ENCODE measurements around the gene ZNF488.
"Not testable (repeated sequence)": the region's sequence is repeated elsewhere in the genome, so short reads cannot be mapped to it uniquely, and the experiment has no call there.

The ZNF488 gene, protein sequence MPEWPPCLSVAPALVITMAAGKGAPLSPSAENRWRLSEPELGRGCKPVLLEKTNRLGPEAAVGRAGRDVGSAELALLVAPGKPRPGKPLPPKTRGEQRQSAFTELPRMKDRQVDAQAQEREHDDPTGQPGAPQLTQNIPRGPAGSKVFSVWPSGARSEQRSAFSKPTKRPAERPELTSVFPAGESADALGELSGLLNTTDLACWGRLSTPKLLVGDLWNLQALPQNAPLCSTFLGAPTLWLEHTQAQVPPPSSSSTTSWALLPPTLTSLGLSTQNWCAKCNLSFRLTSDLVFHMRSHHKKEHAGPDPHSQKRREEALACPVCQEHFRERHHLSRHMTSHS

DNA sequence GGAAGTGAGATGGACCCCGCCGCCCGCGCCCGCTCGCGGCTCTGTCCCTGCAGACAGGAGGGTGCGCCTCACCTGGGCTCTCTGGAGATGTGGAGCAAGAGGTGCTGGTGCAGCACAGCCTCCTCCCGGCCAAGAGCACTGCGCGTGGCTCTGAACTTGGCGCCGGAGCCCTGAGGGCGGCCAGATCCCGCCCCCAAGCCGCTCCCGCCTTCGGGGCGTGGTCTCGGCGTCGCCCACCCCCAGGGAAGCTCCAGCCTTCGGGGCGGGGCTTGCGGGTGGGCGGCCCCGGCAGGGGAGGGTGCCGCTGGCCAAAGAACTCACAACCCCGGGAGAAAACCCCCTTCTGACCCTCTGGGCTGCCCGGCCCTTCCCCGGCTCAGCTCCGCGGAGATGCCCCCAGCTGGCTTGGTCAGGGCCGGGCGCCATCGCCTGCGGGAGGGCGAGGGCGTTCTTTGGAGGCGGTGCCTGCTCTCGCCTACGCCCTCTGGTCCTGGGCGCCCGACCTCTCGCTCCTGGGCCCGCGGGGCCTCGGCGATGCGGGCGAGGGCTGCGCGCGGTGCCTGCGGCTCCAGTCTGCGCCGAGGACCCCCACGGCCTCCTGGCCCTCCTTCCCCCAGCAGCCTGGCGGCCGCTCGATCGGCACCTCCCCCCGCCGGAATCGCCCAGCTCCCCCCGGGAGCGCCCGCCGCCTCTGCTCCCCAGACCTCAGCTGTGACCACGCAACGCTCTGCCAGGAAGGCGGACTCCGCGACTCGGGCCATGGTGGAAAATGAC is at the start of gene ZNF488:
Gene ZNF488 (minus strand): TSS at position 146 of the 774 bp plus-strand sequence. CDS start 15,464 bp downstream, outside the sequence.
- peak; percentile 73 for DNase-seq

DNA sequence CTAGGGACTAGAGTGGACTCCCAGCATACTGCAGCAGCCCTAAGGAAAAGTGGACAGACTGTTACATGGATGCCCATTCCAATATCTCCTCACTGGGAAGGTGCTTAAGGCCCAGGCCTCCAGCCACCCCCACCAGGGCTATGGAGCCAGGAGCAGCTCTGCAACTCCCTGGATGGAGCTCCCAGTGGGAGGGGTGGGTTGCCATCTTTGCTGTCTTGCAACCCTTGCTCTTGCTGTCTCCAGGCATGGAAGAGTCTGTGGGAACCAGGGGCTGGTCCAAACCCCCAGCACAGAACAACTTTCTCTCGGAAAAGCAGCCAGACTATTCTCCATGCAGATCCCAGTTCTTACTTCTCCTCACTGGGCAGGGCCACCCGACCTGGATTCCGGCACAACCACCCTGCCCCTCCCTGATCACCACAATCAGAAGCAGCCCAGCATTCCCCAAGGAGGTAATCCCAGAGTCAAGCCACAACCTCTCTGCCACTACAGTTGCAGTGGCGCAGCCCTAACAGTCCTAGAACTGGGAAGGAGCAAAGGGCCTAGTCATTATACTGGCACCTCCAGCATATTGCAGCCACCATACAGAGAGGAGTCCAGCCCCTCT is 41.8 kb upstream of the ZNF488 start:
- DNase-seq = no peak

- DNase-seq = no peak
These were observed 40.1 kb upstream of the ZNF488 start for GRCh38 chr10:47424231-47424630.

GRCh38 chr10:47423476-47423875 is 39.4 kb upstream of the ZNF488 start:
- DNase-seq = peak; percentile 56

GRCh38 chr10:47421057-47421952 is 37.2 kb upstream of the ZNF488 start:
- DNase-seq = no peak

- DNase-seq = no peak
These were observed 36.4 kb upstream of the ZNF488 start for GRCh38 chr10:47420305-47421056.

GRCh38 chr10:47419421-47419820 is 35.3 kb upstream of the ZNF488 start:
- no peak for DNase-seq

- no peak for DNase-seq
These were observed 34.9 kb upstream of the ZNF488 start for GRCh38 chr10:47418966-47419365.

DNA sequence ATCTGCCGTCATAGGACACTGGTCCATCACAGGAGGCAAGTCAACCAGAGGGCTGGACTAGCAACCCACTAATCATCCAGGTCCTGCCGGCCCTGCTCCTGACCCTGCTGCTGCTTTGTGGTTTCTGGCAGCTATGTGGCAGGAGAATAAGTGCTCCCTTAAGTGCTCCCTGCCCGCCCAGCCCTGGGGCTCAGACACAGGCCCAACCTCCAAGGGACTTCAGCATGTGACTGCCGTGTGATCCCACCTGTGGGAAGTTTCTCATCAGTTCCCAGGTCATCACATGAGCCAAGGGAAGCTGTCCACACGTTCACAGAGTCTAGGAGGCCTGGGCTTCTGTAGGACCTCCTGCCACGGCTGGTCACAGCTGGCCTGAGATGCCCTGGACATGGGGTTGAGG is 34.2 kb upstream of the ZNF488 start:
- DNase-seq = no peak

DNA sequence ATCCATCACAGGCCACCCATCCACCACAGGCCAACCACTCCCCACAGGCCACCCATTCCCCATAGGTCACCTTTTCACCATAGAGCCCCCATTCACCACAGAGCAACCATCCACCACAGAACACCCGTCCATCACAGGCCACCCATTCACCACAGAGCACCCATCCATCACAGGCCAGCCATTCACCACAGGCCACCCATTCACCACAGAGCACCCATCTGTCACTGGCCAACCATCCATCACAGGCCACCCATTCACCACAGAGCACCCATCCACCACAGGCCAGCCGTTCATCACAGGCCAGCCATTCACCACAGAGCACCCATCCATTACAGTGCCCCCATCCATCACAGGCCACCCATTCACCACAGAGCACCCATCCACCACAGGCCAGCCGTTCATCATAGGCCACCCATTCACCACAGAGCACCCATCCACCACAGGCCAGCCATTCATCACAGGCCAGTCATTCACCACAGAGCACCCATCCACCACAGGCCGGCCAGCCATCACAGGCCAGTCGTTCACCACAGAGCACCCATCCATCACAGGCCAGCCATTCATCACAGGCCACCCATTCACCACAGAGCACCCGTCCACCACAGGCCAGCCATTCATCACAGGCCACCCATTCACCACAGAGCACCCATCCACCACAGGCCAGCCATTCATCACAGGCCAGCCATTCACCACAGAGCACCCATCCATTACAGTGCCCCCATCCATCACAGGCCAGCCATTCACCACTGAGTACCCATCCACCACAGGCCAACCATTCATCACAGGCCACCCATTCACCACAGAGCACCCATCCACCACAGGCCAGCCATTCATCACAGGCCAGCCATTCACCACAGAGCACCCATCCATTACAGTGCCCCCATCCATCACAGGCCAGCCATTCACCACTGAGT is 32.5 kb upstream of the ZNF488 start:
- not testable (repeated sequence) for DNase-seq

GRCh38 chr10:47415520-47416304 is 31.6 kb upstream of the ZNF488 start:
- DNase-seq = no peak

GRCh38 chr10:47414752-47415519 is 30.8 kb upstream of the ZNF488 start:
- DNase-seq = no peak

DNA sequence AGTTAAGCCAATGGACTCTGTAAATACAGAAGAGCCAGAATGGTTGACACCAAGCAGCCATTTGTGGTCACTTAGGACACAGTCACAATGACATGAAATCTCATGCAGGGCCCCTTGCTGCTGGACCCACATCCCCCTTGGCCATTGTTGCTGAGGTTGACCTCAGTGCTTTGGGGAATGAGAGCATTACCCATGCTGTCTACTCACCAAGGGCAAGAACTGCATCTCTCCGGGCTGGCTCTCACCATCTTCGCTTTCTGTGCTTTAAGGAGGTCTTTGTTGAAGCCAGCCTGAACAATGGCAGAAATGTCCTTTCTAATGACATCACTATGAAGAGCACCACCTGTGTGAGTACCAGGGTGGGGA is 30.1 kb upstream of the ZNF488 start:
- DNase-seq = no peak

GRCh38 chr10:47413531-47414226 is 29.6 kb upstream of the ZNF488 start:
- no peak for DNase-seq

DNA sequence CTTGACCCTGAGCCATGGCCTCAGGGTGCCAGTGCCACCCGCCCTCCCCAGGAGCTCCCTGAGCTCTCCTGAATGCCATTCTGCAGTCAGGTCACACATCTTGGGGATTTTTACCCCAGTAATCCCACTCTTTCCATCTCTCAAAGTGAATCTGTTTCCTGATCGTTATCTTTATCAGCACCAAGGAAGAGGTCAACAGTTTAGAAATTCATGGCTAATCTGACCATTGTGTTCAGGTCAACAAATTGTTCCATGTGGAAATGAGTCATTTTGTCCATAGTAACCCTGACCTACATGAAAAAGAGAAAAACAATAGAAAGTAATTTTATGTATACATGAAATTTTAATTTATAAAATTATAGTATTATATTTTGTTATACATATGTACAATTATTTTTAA is 28.8 kb upstream of the ZNF488 start:
- DNase-seq = no peak

- DNase-seq = no peak
These were observed 28.2 kb upstream of the ZNF488 start for GRCh38 chr10:47412177-47412730.

DNA sequence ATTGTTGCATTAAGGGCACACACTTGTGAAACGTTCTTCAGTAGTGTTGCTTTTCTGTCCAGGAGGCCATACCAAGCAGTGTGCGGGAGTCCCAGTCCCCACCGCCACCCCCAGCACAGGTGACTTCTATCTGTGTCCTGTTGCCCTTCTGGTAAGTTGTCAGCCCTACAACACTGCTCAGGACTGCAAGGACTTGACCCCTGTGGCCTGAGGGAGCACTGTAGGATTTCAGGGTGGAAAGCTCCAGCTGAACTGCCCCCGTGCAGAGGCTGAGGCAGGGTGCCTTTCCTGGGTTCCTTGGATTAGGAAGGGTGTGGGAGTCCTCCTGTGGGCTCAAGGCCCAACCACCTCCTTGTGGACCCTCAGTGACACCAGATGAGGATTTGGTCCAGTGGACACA is 26.8 kb upstream of the ZNF488 start:
- no peak for DNase-seq

DNA sequence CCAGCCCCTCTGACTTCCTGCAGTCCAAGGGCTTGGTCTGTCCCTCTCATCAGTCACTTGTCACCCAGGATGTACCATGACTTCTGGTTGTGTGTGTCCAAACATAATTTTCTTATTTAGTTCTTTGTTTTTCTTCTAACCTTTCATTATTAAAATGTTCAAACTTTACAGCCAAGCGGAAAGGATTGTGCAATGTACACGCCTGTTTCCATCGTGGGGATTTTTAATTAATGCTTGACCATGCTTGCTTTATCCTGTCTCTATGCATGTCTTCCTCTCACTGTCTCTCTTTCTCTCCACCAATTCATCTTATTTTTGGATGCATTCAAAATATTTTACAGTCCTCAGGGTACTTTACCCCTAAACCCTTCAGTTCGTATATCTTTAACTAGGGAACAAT is 26.2 kb upstream of the ZNF488 start:
- DNase-seq = no peak

Measured in kidney glomerular epithelial cell (primary cell).